Measurements from ENCODE around the gene OGDH.

DNA sequence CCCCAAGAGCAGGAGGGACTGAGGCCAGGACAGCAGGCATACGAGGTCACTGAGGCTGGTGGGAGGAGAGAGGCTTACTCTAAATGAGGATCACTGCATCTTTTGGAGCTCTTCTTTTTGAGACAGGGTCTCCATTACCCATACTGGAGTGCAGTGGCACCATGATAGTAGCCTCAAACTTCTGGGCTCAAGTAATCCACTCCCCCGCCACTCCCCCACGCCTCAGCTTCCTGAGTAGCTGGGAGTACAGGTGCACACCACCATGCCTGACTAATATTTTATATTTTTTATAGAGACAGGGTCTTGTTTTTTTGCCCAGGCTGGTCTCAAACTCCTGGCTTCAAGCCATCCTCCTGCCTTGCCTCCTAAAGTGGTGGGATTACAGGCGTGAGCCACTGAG is 25.8 kb downstream of the OGDH start:
- TF ChIP-seq, protein P1, sequence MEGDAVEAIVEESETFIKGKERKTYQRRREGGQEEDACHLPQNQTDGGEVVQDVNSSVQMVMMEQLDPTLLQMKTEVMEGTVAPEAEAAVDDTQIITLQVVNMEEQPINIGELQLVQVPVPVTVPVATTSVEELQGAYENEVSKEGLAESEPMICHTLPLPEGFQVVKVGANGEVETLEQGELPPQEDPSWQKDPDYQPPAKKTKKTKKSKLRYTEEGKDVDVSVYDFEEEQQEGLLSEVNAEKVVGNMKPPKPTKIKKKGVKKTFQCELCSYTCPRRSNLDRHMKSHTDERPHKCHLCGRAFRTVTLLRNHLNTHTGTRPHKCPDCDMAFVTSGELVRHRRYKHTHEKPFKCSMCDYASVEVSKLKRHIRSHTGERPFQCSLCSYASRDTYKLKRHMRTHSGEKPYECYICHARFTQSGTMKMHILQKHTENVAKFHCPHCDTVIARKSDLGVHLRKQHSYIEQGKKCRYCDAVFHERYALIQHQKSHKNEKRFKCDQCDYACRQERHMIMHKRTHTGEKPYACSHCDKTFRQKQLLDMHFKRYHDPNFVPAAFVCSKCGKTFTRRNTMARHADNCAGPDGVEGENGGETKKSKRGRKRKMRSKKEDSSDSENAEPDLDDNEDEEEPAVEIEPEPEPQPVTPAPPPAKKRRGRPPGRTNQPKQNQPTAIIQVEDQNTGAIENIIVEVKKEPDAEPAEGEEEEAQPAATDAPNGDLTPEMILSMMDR (IDR thresholded peaks at IDR 0.05) = no peak
- no peak for TF ChIP-seq POLR2A (IDR thresholded peaks at IDR 0.05)

Measured in Peyer's patch (tissue), 4 donors.